GM12878 (cell line): ENCODE measurements around the gene IGF1R.

ENCODE experiments used
- KDM1A ChIP-seq: fragments of 200-600 bp; sonication (generic); IDR thresholded peaks from 2 replicates; pipeline ENCODE4 v1.6.1; 2016; ENCODE audit warnings: borderline replicate concordance
- SIN3A ChIP-seq: IDR thresholded peaks from 2 replicates; pipeline ENCODE4 v1.6.1; 2012; ENCODE audit warnings: low read depth, low read length, improper control_type of control experiment
- TF ChIP-seq, protein P1 (sequence below): fragments of 450-650 bp; IDR thresholded peaks from 2 replicates; pipeline ENCODE4 v1.6.1; 2017; ENCODE audit warnings: antibody characterized with exemption, mild to moderate bottlenecking, moderate library complexity
- TF ChIP-seq, protein P2 (sequence below), 3 experiments: IDR thresholded peaks in 2 of 3; conservative IDR thresholded peaks in 1 of 3; 2 replicates each; pipeline ENCODE4 v1.5.1; 2011; ENCODE audit warnings: low read depth in 3 of 3, low read length in 3 of 3, mild to moderate bottlenecking in 3 of 3, control low read depth in 2 of 3, moderate library complexity in 2 of 3, inconsistent platforms in 1 of 3, mixed read lengths in 1 of 3; ENCODE audit not compliant: control insufficient read depth in 2 of 3, insufficient read depth in 1 of 3; ENCODE audit errors: extremely low read depth in 1 of 3

GRCh38 chr15:98729446-98730042 lies 81.2 kb downstream of the IGF1R start:
- TF ChIP-seq SIN3A: no peak
- no peak for TF ChIP-seq KDM1A
- TF ChIP-seq, protein P1, sequence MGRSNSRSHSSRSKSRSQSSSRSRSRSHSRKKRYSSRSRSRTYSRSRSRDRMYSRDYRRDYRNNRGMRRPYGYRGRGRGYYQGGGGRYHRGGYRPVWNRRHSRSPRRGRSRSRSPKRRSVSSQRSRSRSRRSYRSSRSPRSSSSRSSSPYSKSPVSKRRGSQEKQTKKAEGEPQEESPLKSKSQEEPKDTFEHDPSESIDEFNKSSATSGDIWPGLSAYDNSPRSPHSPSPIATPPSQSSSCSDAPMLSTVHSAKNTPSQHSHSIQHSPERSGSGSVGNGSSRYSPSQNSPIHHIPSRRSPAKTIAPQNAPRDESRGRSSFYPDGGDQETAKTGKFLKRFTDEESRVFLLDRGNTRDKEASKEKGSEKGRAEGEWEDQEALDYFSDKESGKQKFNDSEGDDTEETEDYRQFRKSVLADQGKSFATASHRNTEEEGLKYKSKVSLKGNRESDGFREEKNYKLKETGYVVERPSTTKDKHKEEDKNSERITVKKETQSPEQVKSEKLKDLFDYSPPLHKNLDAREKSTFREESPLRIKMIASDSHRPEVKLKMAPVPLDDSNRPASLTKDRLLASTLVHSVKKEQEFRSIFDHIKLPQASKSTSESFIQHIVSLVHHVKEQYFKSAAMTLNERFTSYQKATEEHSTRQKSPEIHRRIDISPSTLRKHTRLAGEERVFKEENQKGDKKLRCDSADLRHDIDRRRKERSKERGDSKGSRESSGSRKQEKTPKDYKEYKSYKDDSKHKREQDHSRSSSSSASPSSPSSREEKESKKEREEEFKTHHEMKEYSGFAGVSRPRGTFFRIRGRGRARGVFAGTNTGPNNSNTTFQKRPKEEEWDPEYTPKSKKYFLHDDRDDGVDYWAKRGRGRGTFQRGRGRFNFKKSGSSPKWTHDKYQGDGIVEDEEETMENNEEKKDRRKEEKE: no peak
- TF ChIP-seq, protein P2, sequence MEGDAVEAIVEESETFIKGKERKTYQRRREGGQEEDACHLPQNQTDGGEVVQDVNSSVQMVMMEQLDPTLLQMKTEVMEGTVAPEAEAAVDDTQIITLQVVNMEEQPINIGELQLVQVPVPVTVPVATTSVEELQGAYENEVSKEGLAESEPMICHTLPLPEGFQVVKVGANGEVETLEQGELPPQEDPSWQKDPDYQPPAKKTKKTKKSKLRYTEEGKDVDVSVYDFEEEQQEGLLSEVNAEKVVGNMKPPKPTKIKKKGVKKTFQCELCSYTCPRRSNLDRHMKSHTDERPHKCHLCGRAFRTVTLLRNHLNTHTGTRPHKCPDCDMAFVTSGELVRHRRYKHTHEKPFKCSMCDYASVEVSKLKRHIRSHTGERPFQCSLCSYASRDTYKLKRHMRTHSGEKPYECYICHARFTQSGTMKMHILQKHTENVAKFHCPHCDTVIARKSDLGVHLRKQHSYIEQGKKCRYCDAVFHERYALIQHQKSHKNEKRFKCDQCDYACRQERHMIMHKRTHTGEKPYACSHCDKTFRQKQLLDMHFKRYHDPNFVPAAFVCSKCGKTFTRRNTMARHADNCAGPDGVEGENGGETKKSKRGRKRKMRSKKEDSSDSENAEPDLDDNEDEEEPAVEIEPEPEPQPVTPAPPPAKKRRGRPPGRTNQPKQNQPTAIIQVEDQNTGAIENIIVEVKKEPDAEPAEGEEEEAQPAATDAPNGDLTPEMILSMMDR (IDR thresholded peaks at IDR 0.05 in 2 of 3, conservative IDR thresholded peaks at IDR 0.05 in 1 of 3; ENCODE audit: control insufficient read depth in 2 of 3, extremely low read depth in 1 of 3, insufficient read depth in 1 of 3, low read depth in 3 of 3, low read length in 3 of 3): no peak
